H1 (cell line): Measurements from ENCODE around the gene PHOSPHO2. TPM values are rescaled to one million over a fixed set of nuclear protein-coding genes. Genes with fewer than 3 reads are reported as not detected.

Experiments
- CTCF ChIA-PET: fragments of 300-600 bp; sonication (Branson Sonifier 250); formaldehyde crosslinking; loops from one replicate; lab custom pipeline; 2021; ENCODE audit not compliant: partially characterized antibody; lab: Charles Lee
- POLR2A ChIA-PET: fragments of 300-600 bp; sonication (Branson Sonifier 250); formaldehyde crosslinking; loops from one replicate; lab custom pipeline; 2021; ENCODE audit warnings: inconsistent platforms; ENCODE audit not compliant: partially characterized antibody; lab: Charles Lee
- DNase-seq, 2 experiments: peaks; one replicate each; pipeline versions ENCODE4 v3.0.0 to v3.0.0-alpha.2; 2010 to 2022; ENCODE audit warnings: low spot score in 2 of 2, low read depth in 1 of 2, mixed read lengths in 1 of 2
- FAIRE-seq: peaks from 2 replicates; lab custom pipeline; 2011; peaks lifted over from hg19 to GRCh38; lab: Jason Lieb, UNC
- H2AFZ ChIP-seq: 2 replicates; pipeline ENCODE4 v1.8.1; 2012; ENCODE audit warnings: low read length, inconsistent platforms
- H2AK5ac ChIP-seq: 2 replicates; pipeline ENCODE4 v1.6.1; 2013; ENCODE audit warnings: low read depth, low read length
- H2BK120ac ChIP-seq: replicated peaks from 2 replicates; pipeline ENCODE3; 2013; ENCODE audit warnings: low read depth, low read length, inconsistent platforms
- H2BK12ac ChIP-seq: 2 replicates; pipeline ENCODE4 v1.6.1; 2013; ENCODE audit warnings: low read depth, low read length
- H2BK15ac ChIP-seq: 2 replicates; pipeline ENCODE4 v1.6.1; 2013; ENCODE audit warnings: low read length
- H2BK20ac ChIP-seq: 2 replicates; pipeline ENCODE4 v1.6.1; 2013; ENCODE audit warnings: low read length
- H2BK5ac ChIP-seq: 2 replicates; pipeline ENCODE4 v1.6.1; 2013; ENCODE audit warnings: low read depth, low read length
- H3K14ac ChIP-seq: 2 replicates; pipeline ENCODE4 v1.6.1; 2013; ENCODE audit warnings: inconsistent platforms; ENCODE audit not compliant: insufficient read length
- H3K18ac ChIP-seq: 2 replicates; pipeline ENCODE4 v1.6.1; 2013; ENCODE audit warnings: low read length; ENCODE audit errors: extremely low read depth
- H3K23ac ChIP-seq: 2 replicates; pipeline ENCODE4 v1.6.1; 2013; ENCODE audit warnings: inconsistent platforms; ENCODE audit not compliant: insufficient read length
- H3K23me2 ChIP-seq: 2 replicates; pipeline ENCODE4 v1.6.1; 2013; ENCODE audit warnings: low read depth, low read length
- H3K27ac ChIP-seq: 2 replicates; pipeline ENCODE4 v1.6.1; 2011; ENCODE audit warnings: low read depth, low read length, inconsistent platforms
- H3K27me3 ChIP-seq, 4 experiments: replicated peaks in 1 of 4; 1 replicate in 1 of 4; 2 replicates in 3 of 4; pipeline versions ENCODE4 v1.6.1 to v1.8.1; 2011 to 2013; ENCODE audit warnings: low read length in 3 of 4, mild to moderate bottlenecking in 3 of 4, inconsistent platforms in 2 of 4, mixed read lengths in 2 of 4, moderate library complexity in 1 of 4; ENCODE audit not compliant: control insufficient read depth in 3 of 4, insufficient read depth in 3 of 4; ENCODE audit errors: extremely low read depth in 1 of 4
- H3K36me3 ChIP-seq, 4 experiments: 2 replicates each; pipeline versions ENCODE4 v1.6.1 to v1.8.1; 2011 to 2013; ENCODE audit warnings: mild to moderate bottlenecking in 4 of 4, low read length in 3 of 4, moderate library complexity in 2 of 4, control low read depth in 1 of 4, inconsistent platforms in 1 of 4; ENCODE audit not compliant: insufficient read depth in 4 of 4, control insufficient read depth in 2 of 4
- H3K4ac ChIP-seq: replicated peaks from 2 replicates; pipeline ENCODE3; 2013; ENCODE audit warnings: low read length, low read depth, mixed read lengths, inconsistent platforms; ENCODE audit not compliant: insufficient read length
- H3K4me1 ChIP-seq, 4 experiments: replicated peaks in 1 of 4; 1 replicate in 1 of 4; 2 replicates in 3 of 4; pipeline versions ENCODE4 v1.6.1 to v1.8.1; 2011 to 2013; ENCODE audit warnings: low read length in 3 of 4, inconsistent platforms in 2 of 4, mixed read lengths in 1 of 4; ENCODE audit not compliant: insufficient read depth in 4 of 4, control insufficient read depth in 3 of 4
- H3K4me2 ChIP-seq, 2 experiments: 2 replicates each; pipeline versions ENCODE4 v1.6.1 to v1.8.1; 2011 to 2013; ENCODE audit warnings: low read depth in 2 of 2, low read length in 2 of 2, control low read depth in 1 of 2, inconsistent platforms in 1 of 2, mild to moderate bottlenecking in 1 of 2; ENCODE audit not compliant: insufficient read depth in 1 of 2
- H3K4me3 ChIP-seq, 4 experiments: fragments of 200-600, 300-600 bp in 1 of 4; sonication (generic), shearing (Covaris generic), sonication (Bioruptor Twin) in 1 of 4; 2 replicates each; pipeline versions ENCODE4 v1.5.1 to v1.8.1; 2011 to 2016; ENCODE audit warnings: low read length in 4 of 4, low read depth in 3 of 4, control low read depth in 2 of 4, inconsistent platforms in 2 of 4, mild to moderate bottlenecking in 2 of 4, mixed read lengths in 1 of 4, moderate library complexity in 1 of 4; ENCODE audit not compliant: insufficient read depth in 2 of 4; ENCODE audit errors: extremely low read depth in 1 of 4
- H3K56ac ChIP-seq: replicated peaks from 2 replicates; pipeline ENCODE3; 2013; ENCODE audit warnings: low read depth, mild to moderate bottlenecking, mixed read lengths, low read length, inconsistent platforms; ENCODE audit not compliant: insufficient read length
- H3K79me1 ChIP-seq: 2 replicates; pipeline ENCODE4 v1.6.1; 2013; ENCODE audit warnings: low read depth, low read length, control low read depth
- H3K79me2 ChIP-seq, 2 experiments: 2 replicates each; pipeline versions ENCODE4 v1.6.1 to v1.8.1; 2012 to 2013; ENCODE audit warnings: low read length in 2 of 2, mild to moderate bottlenecking in 2 of 2, inconsistent platforms in 1 of 2; ENCODE audit not compliant: insufficient read depth in 2 of 2, control insufficient read depth in 1 of 2
- H3K9ac ChIP-seq, 4 experiments: replicated peaks in 1 of 4; 1 replicate in 1 of 4; 2 replicates in 3 of 4; pipeline versions ENCODE4 v1.6.1 to v1.8.1; 2011 to 2013; ENCODE audit warnings: low read depth in 3 of 4, low read length in 3 of 4, control low read depth in 2 of 4, mild to moderate bottlenecking in 2 of 4, moderate library complexity in 2 of 4, inconsistent platforms in 1 of 4; ENCODE audit errors: extremely low read depth in 1 of 4
- H3K9me3 ChIP-seq, 2 experiments: 2 replicates each; pipeline versions ENCODE4 v1.6.1 to v1.8.1; 2012 to 2013; ENCODE audit warnings: mild to moderate bottlenecking in 2 of 2, moderate library complexity in 2 of 2, control low read depth in 1 of 2, inconsistent platforms in 1 of 2, low read depth in 1 of 2, low read length in 1 of 2, mixed read lengths in 1 of 2; ENCODE audit not compliant: insufficient read depth in 2 of 2
- H4K20me1 ChIP-seq, 2 experiments: replicated peaks in 1 of 2; 2 replicates each; pipeline versions ENCODE3 to v1.8.1; 2011 to 2013; ENCODE audit warnings: inconsistent platforms in 2 of 2, low read length in 2 of 2, mild to moderate bottlenecking in 1 of 2; ENCODE audit not compliant: insufficient read depth in 2 of 2, control insufficient read depth in 1 of 2
- H4K5ac ChIP-seq: 2 replicates; pipeline ENCODE4 v1.6.1; 2013; ENCODE audit warnings: low read length, low read depth, mixed read lengths, inconsistent platforms; ENCODE audit not compliant: insufficient read length
- H4K8ac ChIP-seq: 2 replicates; pipeline ENCODE4 v1.8.0; 2013; ENCODE audit warnings: mild to moderate bottlenecking, moderate library complexity, low read length, inconsistent platforms; ENCODE audit not compliant: insufficient read depth; ENCODE audit errors: extremely low read depth
- H4K91ac ChIP-seq: replicated peaks from 2 replicates; pipeline ENCODE3; 2013; ENCODE audit warnings: low read length, mixed read lengths, inconsistent platforms; ENCODE audit not compliant: insufficient read length
- ATF2 ChIP-seq: IDR thresholded peaks from 2 replicates; pipeline ENCODE4 v1.6.1; 2012; ENCODE audit warnings: low read length, inconsistent platforms
- ATF3 ChIP-seq: IDR thresholded peaks from 2 replicates; pipeline ENCODE4 v1.6.1; 2011; ENCODE audit warnings: low read depth, mild to moderate bottlenecking, low read length; ENCODE audit not compliant: insufficient read depth
- BCL11A ChIP-seq, 2 experiments: IDR thresholded peaks; one replicate each; pipeline ENCODE4 v1.6.1; 2011; ENCODE audit warnings: low read depth in 2 of 2, low read length in 2 of 2, mild to moderate bottlenecking in 2 of 2
- BRCA1 ChIP-seq: IDR thresholded peaks from 2 replicates; pipeline ENCODE4 v1.6.1; 2012; ENCODE audit warnings: low read depth, low read length, improper control_type of control experiment
- E2F6 ChIP-seq: IDR thresholded peaks from 2 replicates; pipeline ENCODE4 v1.6.1; 2012; ENCODE audit warnings: inconsistent platforms
- GTF2F1 ChIP-seq: IDR thresholded peaks from 2 replicates; pipeline ENCODE4 v1.6.1; 2012; ENCODE audit warnings: low read depth, low read length, improper control_type of control experiment, borderline replicate concordance
- HDAC6 ChIP-seq: IDR thresholded peaks from one replicate; pipeline ENCODE4 v1.7.1; 2012; ENCODE audit warnings: low read depth, mild to moderate bottlenecking, inconsistent platforms, low read length, moderate library complexity
- KDM5A ChIP-seq: fragments of 200-600 bp; IDR thresholded peaks from 2 replicates; pipeline ENCODE4 v1.7.1; 2012; ENCODE audit warnings: mild to moderate bottlenecking, low read length, inconsistent platforms, mixed read lengths
- RFX5 ChIP-seq: IDR thresholded peaks from 2 replicates; pipeline ENCODE4 v1.6.1; 2011; ENCODE audit warnings: low read depth, low read length, improper control_type of control experiment, borderline replicate concordance
- SAP30 ChIP-seq: fragments of 300-600 bp; sonication (generic); IDR thresholded peaks from 2 replicates; pipeline ENCODE4 v1.7.1; 2012; ENCODE audit warnings: low read length, moderate library complexity, mild to moderate bottlenecking, inconsistent platforms; ENCODE audit not compliant: insufficient read depth, insufficient replicate concordance
- ZNF274 ChIP-seq: IDR thresholded peaks from 2 replicates; pipeline ENCODE4 v1.7.0; 2012; ENCODE audit warnings: low read length, borderline replicate concordance; ENCODE audit errors: extremely low read depth
- WGBS, 2 experiments: shearing (Covaris generic) in 1 of 2; methylation state at CpG; one replicate each; pipeline versions ENCODE4 v1.1.6 to v1.1.7; 2013 to 2015; ENCODE audit warnings: low lambda C conversion rate in 2 of 2, mixed read lengths in 2 of 2, inconsistent platforms in 1 of 2, low coverage in 1 of 2, missing lambda C conversion rate in 1 of 2; ENCODE audit not compliant: insufficient replicate concordance in 2 of 2, insufficient coverage in 1 of 2, insufficient read length in 1 of 2; ENCODE audit errors: extremely low coverage in 1 of 2, missing lambda C conversion rate in 1 of 2; 5-methylcytosine and 5-hydroxymethylcytosine counted together
- polyA plus RNA-seq, 7 experiments: library from polyadenylated mRNA; depleted of rRNA in 3 of 7; stranded (reverse) in 5 of 7; unstranded in 2 of 7; fragments of >200 nt in 5 of 7; fragments of 200-250 nt in 2 of 7; gene quantifications; 1 replicate in 5 of 7; 2 replicates in 1 of 7; 4 replicates in 1 of 7; pipeline versions ENCODE4 v1.2.1 to v1.2.3, GENCODE V29; 2011 to 2013; ENCODE audit warnings: missing spikeins in 2 of 7, mixed read lengths in 2 of 7
- total RNA-seq: library from RNA; stranded (reverse); fragmentation: NEBNext Ultra II Directional; extraction: Animal tissue kit (Norgen Biotek cat#: 25700); gene quantifications from 2 replicates; pipeline ENCODE4 v1.2.1, GENCODE V29; 2021

Gene PHOSPHO2
- total and polyA plus RNA-seq, 2 of the 8 experiments (the other 6 are each of a cell fraction or from before 2014, with no cell fraction given): 2.4 to 8.5 TPM

DNA sequence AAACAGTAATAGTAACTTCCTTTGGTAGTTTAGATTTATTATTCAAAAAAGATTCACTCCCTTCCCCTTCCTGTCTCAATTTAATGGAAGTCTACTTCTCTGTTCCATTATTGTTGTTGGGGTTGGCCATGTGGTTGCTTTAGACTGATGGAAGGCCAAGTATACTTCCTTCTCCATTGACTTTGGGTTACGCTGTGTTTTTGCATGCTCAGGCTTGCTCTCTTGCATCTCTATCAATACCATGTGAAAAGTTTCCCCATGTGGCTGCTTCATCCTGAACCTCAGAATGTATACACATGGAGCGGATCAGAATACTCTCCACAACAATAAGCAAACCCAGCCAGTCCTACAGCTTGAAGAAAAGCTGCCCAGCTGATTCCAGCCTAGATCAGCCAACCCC lies 20.3 kb upstream of the PHOSPHO2 start:
- no peak overlapping the region for H3K4ac ChIP-seq
- H4K8ac ChIP-seq: no peak overlapping the region
- H3K4me1 ChIP-seq: no peaks in the 10 kb centered on the region
- H3K18ac ChIP-seq: 0 out of 2 replicates have a peak overlapping the region, but pooled peaks have one; percentile 13
- no peak overlapping the region for H3K4me2 ChIP-seq
- H4K5ac ChIP-seq: no peak overlapping the region
- FAIRE-seq: no peak
- CTCF ChIA-PET: no interaction called here
- no peak overlapping the region for H4K91ac ChIP-seq
- H2BK5ac ChIP-seq: no peak overlapping the region
- no peaks in the 10 kb centered on the region; a peak in 1 of 4 replicates for H3K9me3 ChIP-seq
- no peak overlapping the region for H2BK15ac ChIP-seq
- H2BK12ac ChIP-seq: no peak overlapping the region
- H3K27me3 ChIP-seq: no peaks in the 10 kb centered on the region
- H4K20me1 ChIP-seq: no peaks in the 10 kb centered on the region
- WGBS, 2 experiments: 95% methylated on average over 2 of the region's 2 CpGs; no CpG with 5 or more reads in 1 of the 2 experiments
- no peak for DNase-seq
- H2AK5ac ChIP-seq: no peak overlapping the region
- H3K79me2 ChIP-seq: no peaks in the 10 kb centered on the region
- no peak overlapping the region for H2BK120ac ChIP-seq
- H3K4me3 ChIP-seq: no peak overlapping the region
- no peaks in the 10 kb centered on the region; the same call in 1 of the 2 replicates for H3K23me2 ChIP-seq
- no peak overlapping the region for H3K9ac ChIP-seq
- H3K79me1 ChIP-seq: no peaks in the 10 kb centered on the region
- POLR2A ChIA-PET: no interaction called here
- no peak overlapping the region for H3K23ac ChIP-seq
- no peak overlapping the region for H3K56ac ChIP-seq
- no peak overlapping the region for H2BK20ac ChIP-seq
- H3K36me3 ChIP-seq: no peaks in the 10 kb centered on the region
- no peak overlapping the region for H2AFZ ChIP-seq
- H3K14ac ChIP-seq: no peak overlapping the region
- H3K27ac ChIP-seq: no peak overlapping the region
- TF ChIP-seq RFX5: no peak
- TF ChIP-seq GTF2F1: no peak
- TF ChIP-seq E2F6: no peak
- no peak for TF ChIP-seq KDM5A
- no peak for TF ChIP-seq BRCA1
- TF ChIP-seq SAP30: no peak
- no peak for TF ChIP-seq ZNF274
- TF ChIP-seq BCL11A (IDR thresholded peaks at IDR 0.05; ENCODE audit: low read depth in 2 of 2, low read length in 2 of 2): no peak
- no peak for TF ChIP-seq ATF3
- TF ChIP-seq ATF2: no peak
- no peak for TF ChIP-seq HDAC6
